Hepatocyte (in vitro differentiated cells): Measurements from ENCODE around the gene ZNF407. TPM values are rescaled to one million over a fixed set of nuclear protein-coding genes. Genes with fewer than 3 reads are reported as not detected.

Experiments used
- DNase-seq: peaks from one replicate; pipeline ENCODE4 v3.0.0-alpha.2; 2016; ENCODE audit warnings: low spot score
- H2AFZ ChIP-seq: fragments of 200-600 bp; sonication (generic); 2 replicates; pipeline ENCODE4 v1.6.0; 2016; ENCODE audit warnings: antibody characterized with exemption, mild to moderate bottlenecking
- H3K27ac ChIP-seq: fragments of 200-600 bp; sonication (generic); 2 replicates; pipeline ENCODE4 v1.5.1; 2016; ENCODE audit warnings: mild to moderate bottlenecking
- H3K27me3 ChIP-seq: fragments of 200-600 bp; sonication (generic); 2 replicates; pipeline ENCODE4 v1.6.1; 2016
- H3K36me3 ChIP-seq: fragments of 200-600 bp; sonication (generic); replicated peaks from 2 replicates; pipeline ENCODE4 v1.5.1; 2016; ENCODE audit warnings: low read depth; ENCODE audit not compliant: insufficient read depth
- H3K4me1 ChIP-seq: fragments of 200-600 bp; sonication (generic); 2 replicates; pipeline ENCODE4 v1.5.1; 2016; ENCODE audit warnings: mild to moderate bottlenecking, moderate library complexity; ENCODE audit not compliant: insufficient read depth
- H3K4me2 ChIP-seq: fragments of 200-600 bp; sonication (generic); 2 replicates; pipeline ENCODE4 v1.6.0; 2016
- H3K4me3 ChIP-seq: fragments of 200-600 bp; sonication (generic); 2 replicates; pipeline ENCODE4 v1.5.1; 2016; ENCODE audit warnings: mild to moderate bottlenecking
- H3K79me2 ChIP-seq: fragments of 200-600 bp; sonication (generic); 2 replicates; pipeline ENCODE4 v1.6.0; 2017; ENCODE audit warnings: mild to moderate bottlenecking
- H3K9me2 ChIP-seq: fragments of 200-600 bp; sonication (generic); replicated peaks from 2 replicates; pipeline ENCODE4 v1.6.0; 2017; ENCODE audit warnings: mild to moderate bottlenecking; ENCODE audit not compliant: insufficient read depth
- H3K9me3 ChIP-seq: fragments of 200-600 bp; sonication (generic); 2 replicates; pipeline ENCODE4 v1.5.1; 2016; ENCODE audit warnings: low read depth, mild to moderate bottlenecking
- H4K20me1 ChIP-seq: fragments of 200-600 bp; sonication (generic); 2 replicates; pipeline ENCODE4 v1.6.0; 2016; ENCODE audit warnings: mild to moderate bottlenecking; ENCODE audit not compliant: insufficient read depth, poor library complexity, severe bottlenecking
- EZH2 ChIP-seq: fragments of 200-600 bp; sonication (generic); IDR thresholded peaks from 2 replicates; pipeline ENCODE4 v1.6.1; 2016; ENCODE audit warnings: antibody characterized with exemption, mild to moderate bottlenecking, borderline replicate concordance
- EZH2phosphoT487 ChIP-seq: fragments of 200-600 bp; sonication (generic); IDR thresholded peaks from one replicate; pipeline ENCODE4 v1.6.1; 2018; ENCODE audit warnings: antibody characterized with exemption, mild to moderate bottlenecking, low read depth, moderate library complexity; ENCODE audit not compliant: unreplicated experiment, severe bottlenecking
- WGBS: methylation state at CpG from one replicate; pipeline ENCODE4 v1.1.6; 2016; ENCODE audit warnings: low lambda C conversion rate; ENCODE audit errors: missing lambda C conversion rate; 5-methylcytosine and 5-hydroxymethylcytosine counted together
- polyA plus RNA-seq: library from polyadenylated mRNA; unstranded; fragments of >200 nt; fragmentation: Nextera tagmentation; extraction: Ambion mirVana; gene quantifications from 2 replicates; pipeline ENCODE4 v1.2.1, GENCODE V29; 2016
- total RNA-seq: library from RNA; depleted of rRNA; stranded (reverse); fragments of >200 nt; gene quantifications from 2 replicates; pipeline ENCODE4 v1.2.3, GENCODE V29; 2014
- TF ChIP-seq, protein P1 (sequence below): fragments of 200-600 bp; sonication (generic); IDR thresholded peaks from 2 replicates; pipeline ENCODE4 v1.5.1; 2016; ENCODE audit warnings: antibody characterized with exemption, mild to moderate bottlenecking; ENCODE audit not compliant: poor library complexity

The ZNF407 gene
- total and polyA plus RNA-seq, 2 experiments from 2014 or later = 3.2 to 12.4 TPM

DNA sequence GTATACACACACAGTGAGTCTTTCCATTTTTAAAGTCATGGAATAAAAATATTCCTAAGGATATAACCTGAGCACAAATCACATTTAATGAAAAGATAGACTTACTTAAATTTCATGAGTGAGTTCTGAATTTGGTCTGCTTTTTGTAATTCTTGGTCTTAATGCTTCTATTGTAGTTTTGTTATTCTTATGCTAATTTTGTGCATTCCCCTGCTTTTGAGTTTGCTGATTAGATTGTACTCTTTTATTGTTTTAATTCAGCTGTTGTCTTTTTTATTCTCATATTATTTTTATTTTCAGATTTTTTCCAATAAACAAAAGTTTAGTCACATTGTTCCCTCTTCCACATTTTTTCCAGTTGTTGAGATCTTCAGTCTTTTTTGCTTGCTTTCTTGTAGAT, 202.4 kb downstream of the ZNF407 start:
- H3K79me2 ChIP-seq = no peaks in the 10 kb centered on the region
- H3K27me3 ChIP-seq = no peaks in the 10 kb centered on the region
- H3K36me3 ChIP-seq = no peaks in the 10 kb centered on the region
- H3K4me1 ChIP-seq = peaks cover 6% of the 10 kb centered on the region
- no peak overlapping the region for H3K4me3 ChIP-seq
- H2AFZ ChIP-seq = no peak overlapping the region
- H3K27ac ChIP-seq = no peak overlapping the region
- H3K9me3 ChIP-seq = no peaks in the 10 kb centered on the region
- no peak overlapping the region for H3K4me2 ChIP-seq
- DNase-seq = no peak
- TF ChIP-seq, protein P1, sequence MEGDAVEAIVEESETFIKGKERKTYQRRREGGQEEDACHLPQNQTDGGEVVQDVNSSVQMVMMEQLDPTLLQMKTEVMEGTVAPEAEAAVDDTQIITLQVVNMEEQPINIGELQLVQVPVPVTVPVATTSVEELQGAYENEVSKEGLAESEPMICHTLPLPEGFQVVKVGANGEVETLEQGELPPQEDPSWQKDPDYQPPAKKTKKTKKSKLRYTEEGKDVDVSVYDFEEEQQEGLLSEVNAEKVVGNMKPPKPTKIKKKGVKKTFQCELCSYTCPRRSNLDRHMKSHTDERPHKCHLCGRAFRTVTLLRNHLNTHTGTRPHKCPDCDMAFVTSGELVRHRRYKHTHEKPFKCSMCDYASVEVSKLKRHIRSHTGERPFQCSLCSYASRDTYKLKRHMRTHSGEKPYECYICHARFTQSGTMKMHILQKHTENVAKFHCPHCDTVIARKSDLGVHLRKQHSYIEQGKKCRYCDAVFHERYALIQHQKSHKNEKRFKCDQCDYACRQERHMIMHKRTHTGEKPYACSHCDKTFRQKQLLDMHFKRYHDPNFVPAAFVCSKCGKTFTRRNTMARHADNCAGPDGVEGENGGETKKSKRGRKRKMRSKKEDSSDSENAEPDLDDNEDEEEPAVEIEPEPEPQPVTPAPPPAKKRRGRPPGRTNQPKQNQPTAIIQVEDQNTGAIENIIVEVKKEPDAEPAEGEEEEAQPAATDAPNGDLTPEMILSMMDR = no peak
- no peak for TF ChIP-seq EZH2phosphoT487
- no peak for TF ChIP-seq EZH2
- no peaks in the 10 kb centered on the region for H4K20me1 ChIP-seq
- no peaks in the 10 kb centered on the region for H3K9me2 ChIP-seq

DNA sequence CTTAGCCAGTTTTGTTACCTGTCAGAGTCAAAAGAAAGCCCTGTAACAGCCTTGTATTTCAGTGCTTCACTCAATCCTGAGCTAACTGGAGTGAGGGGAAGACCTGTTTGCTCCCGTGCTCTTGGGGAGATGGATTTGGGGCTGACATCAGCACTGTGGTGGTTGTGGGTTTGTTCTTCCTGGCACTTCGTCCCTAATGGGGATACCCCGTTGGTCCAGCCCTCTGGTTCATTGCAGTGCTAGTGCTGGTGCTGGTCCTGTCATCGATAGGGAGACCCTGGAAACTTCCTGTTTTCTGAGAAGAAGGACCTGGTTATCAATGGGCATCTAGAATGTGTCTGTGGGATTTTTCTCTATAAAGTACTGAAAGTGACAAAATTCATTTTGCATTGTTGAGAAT, 205.4 kb downstream of the ZNF407 start:
- no peak overlapping the region for H2AFZ ChIP-seq
- TF ChIP-seq, protein P1 = no peak
- TF ChIP-seq EZH2phosphoT487 = no peak
- TF ChIP-seq EZH2 = no peak

DNA sequence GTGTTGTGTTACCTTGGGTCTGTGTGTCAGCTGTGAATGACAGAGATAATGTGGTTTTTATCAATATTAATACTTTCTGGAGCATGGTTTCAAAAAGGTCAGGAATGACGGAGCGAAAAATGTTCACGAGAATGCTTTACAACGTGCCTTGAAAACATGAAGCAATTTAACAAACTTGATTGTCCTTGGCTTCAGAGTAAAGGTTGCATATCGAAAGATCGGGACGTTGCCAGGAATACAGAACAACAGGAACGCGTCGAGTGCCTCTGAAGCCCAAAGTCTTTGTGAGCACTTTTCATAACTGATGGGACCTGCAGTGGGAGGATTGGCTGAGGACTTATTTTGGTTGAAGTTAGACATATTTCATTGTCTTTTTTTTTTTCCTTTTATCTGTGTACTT, 206.1 kb downstream of the ZNF407 start:
- Histone ChIP-seq H3K4me2 (no peak overlapping the region), H4K20me1 (no peaks in the 10 kb centered on the region), H3K79me2 (no peaks in the 10 kb centered on the region), H3K4me3 (no peak overlapping the region), H3K9me2 (no peaks in the 10 kb centered on the region), H3K27me3 (no peaks in the 10 kb centered on the region), H3K27ac (no peak overlapping the region), H3K36me3 (no peaks in the 10 kb centered on the region), H3K9me3 (no peaks in the 10 kb centered on the region), H3K4me1 (peaks cover 7% of the 10 kb centered on the region), H2AFZ (no peak overlapping the region)
- no peak for DNase-seq
- TF ChIP-seq, protein P1 = no peak
- TF ChIP-seq EZH2 (no peak), EZH2phosphoT487 (no peak)
- 87% methylated on average over 10 of the region's 10 CpGs for WGBS

More for the DNA sequence above, 205.4 kb downstream of the ZNF407 start:
- Histone ChIP-seq H3K4me1 (peaks cover 7% of the 10 kb centered on the region), H3K4me2 (no peak overlapping the region), H3K27me3 (no peaks in the 10 kb centered on the region), H3K9me2 (no peaks in the 10 kb centered on the region), H3K9me3 (no peaks in the 10 kb centered on the region), H3K4me3 (no peak overlapping the region), H4K20me1 (no peaks in the 10 kb centered on the region), H3K79me2 (no peaks in the 10 kb centered on the region), H3K27ac (no peak overlapping the region), H3K36me3 (no peaks in the 10 kb centered on the region)
- WGBS = 79% methylated on average over 4 of the region's 4 CpGs
- no peak for DNase-seq

DNA sequence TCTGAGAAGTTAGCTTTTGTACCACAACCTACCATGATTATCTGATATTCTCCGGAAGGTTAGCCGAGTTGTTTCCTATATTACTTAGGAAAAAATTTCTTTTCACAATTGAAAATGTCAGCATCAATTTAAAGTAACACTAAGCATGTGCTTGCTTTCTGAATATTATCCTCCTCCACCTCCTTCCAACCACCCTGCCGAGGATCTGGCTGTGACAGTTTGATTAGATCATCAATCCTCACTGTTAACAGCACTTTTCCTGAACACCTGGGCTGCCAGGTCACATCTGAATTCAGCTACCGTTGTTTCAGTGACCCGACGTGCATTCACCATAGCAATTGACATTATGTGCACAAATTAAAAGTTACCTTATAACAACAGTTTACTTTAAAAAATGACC, 207.0 kb downstream of the ZNF407 start:
- TF ChIP-seq EZH2 (no peak), EZH2phosphoT487 (no peak)
- TF ChIP-seq, protein P1 = no peak
- Histone ChIP-seq H4K20me1 (no peaks in the 10 kb centered on the region), H3K4me2 (no peak overlapping the region), H3K4me1 (peaks cover 7% of the 10 kb centered on the region), H3K4me3 (no peak overlapping the region), H3K9me2 (no peaks in the 10 kb centered on the region), H2AFZ (no peak overlapping the region), H3K9me3 (no peaks in the 10 kb centered on the region), H3K36me3 (no peaks in the 10 kb centered on the region), H3K79me2 (no peaks in the 10 kb centered on the region), H3K27ac (no peak overlapping the region), H3K27me3 (no peaks in the 10 kb centered on the region)
- no peak for DNase-seq
- whole genome bisulfite sequencing = 44% methylated on average over 6 of the region's 6 CpGs
